OCI-LY7 (cell line): ENCODE measurements around the gene AUTS2. TPM values are rescaled to one million over a fixed set of nuclear protein-coding genes. Genes with fewer than 3 reads are reported as not detected.

ENCODE experiments used
- BruUV-seq: library from RNA; stranded (reverse); fragments of 400-500 nt; replicated peaks from 2 replicates; lab custom pipeline; 2021; lab: Mats Ljungman, UMichigan
- CTCF ChIA-PET: fragments of 300-600 bp; sonication (Branson Sonifier 250); formaldehyde crosslinking; loops from one replicate; lab custom pipeline; 2022; ENCODE audit warnings: antibody characterized with exemption; ENCODE audit not compliant: unreplicated experiment; lab: Charles Lee
- POLR2A ChIA-PET: fragments of 300-600 bp; sonication (Branson Sonifier 250); formaldehyde crosslinking; loops from one replicate; lab custom pipeline; 2022; ENCODE audit warnings: antibody characterized with exemption; lab: Charles Lee
- DNase-seq: peaks from one replicate; pipeline ENCODE4 v3.0.0-alpha.2; 2015; ENCODE audit warnings: low spot score
- H2AFZ ChIP-seq: fragments of 200-600 bp; sonication (generic), shearing (Covaris generic); 2 replicates; pipeline ENCODE4 v1.6.1; 2014; ENCODE audit warnings: mild to moderate bottlenecking, antibody characterized with exemption, low read length, moderate library complexity
- H3K27ac ChIP-seq: fragments of 200-600 bp; sonication (generic); 2 replicates; pipeline ENCODE4 v1.5.1; 2014; ENCODE audit warnings: mixed run types, low read depth, mild to moderate bottlenecking, moderate library complexity, low read length, inconsistent platforms; ENCODE audit not compliant: poor library complexity, severe bottlenecking
- H3K36me3 ChIP-seq: fragments of 200-600 bp; sonication (generic); 2 replicates; pipeline ENCODE4 v1.6.1; 2014; ENCODE audit warnings: mild to moderate bottlenecking, antibody characterized with exemption, low read length, moderate library complexity, mixed read lengths; ENCODE audit not compliant: insufficient read depth
- H3K4me1 ChIP-seq: fragments of 200-600 bp; sonication (generic); 2 replicates; pipeline ENCODE4 v1.5.1; 2014; ENCODE audit warnings: mild to moderate bottlenecking, low read length; ENCODE audit not compliant: insufficient read depth, poor library complexity, severe bottlenecking
- H3K4me2 ChIP-seq: fragments of 200-600 bp; sonication (generic); 2 replicates; pipeline ENCODE4 v1.6.1; 2014; ENCODE audit warnings: mild to moderate bottlenecking, low read length
- H3K4me3 ChIP-seq: fragments of 200-600 bp; sonication (generic); 2 replicates; pipeline ENCODE4 v1.5.1; 2014; ENCODE audit warnings: mild to moderate bottlenecking, low read depth, low read length; ENCODE audit not compliant: poor library complexity, severe bottlenecking
- H3K79me2 ChIP-seq: fragments of 200-600 bp; sonication (generic); 2 replicates; pipeline ENCODE4 v1.6.1; 2016; ENCODE audit warnings: low read depth, mild to moderate bottlenecking, low read length, moderate library complexity, mixed read lengths; ENCODE audit not compliant: insufficient read depth
- H3K9me2 ChIP-seq: fragments of 200-600 bp; sonication (generic); 2 replicates; pipeline ENCODE4 v1.6.1; 2016; ENCODE audit warnings: mild to moderate bottlenecking, low read length, mixed read lengths; ENCODE audit not compliant: insufficient read depth
- H3K9me3 ChIP-seq: fragments of 200-600 bp; sonication (generic); 2 replicates; pipeline ENCODE4 v1.6.1; 2014; ENCODE audit warnings: mild to moderate bottlenecking, mixed run types, low read length, mixed read lengths
- H4K20me1 ChIP-seq: fragments of 200-600 bp; sonication (generic); 2 replicates; pipeline ENCODE4 v1.6.1; 2014; ENCODE audit warnings: mild to moderate bottlenecking, antibody characterized with exemption, low read length, moderate library complexity, mixed read lengths; ENCODE audit not compliant: insufficient read depth
- EZH2phosphoT487 ChIP-seq: fragments of 200-600 bp; sonication (generic); IDR thresholded peaks from 2 replicates; pipeline ENCODE4 v1.6.1; 2018; ENCODE audit warnings: low read depth, borderline replicate concordance, mild to moderate bottlenecking, mixed run types, antibody characterized with exemption, low read length, moderate library complexity, mixed read lengths
- intact Hi-C: fragments of 100-400 bp; cut with micrococcal nuclease; formaldehyde crosslinking; loops from one replicate; pipeline ENCODE4 v1.10.0; 2022; ENCODE audit not compliant: unreplicated experiment
- total RNA-seq, 2 experiments: library from RNA; depleted of rRNA in 1 of 2; stranded (reverse); fragments of >200 nt in 1 of 2; shearing (Covaris generic) in 1 of 2; gene quantifications; 2 replicates each; pipeline ENCODE4 v1.2.3, GENCODE V29; 2014 to 2022
- TF ChIP-seq, protein P1 (sequence below): fragments of 200-600 bp; sonication (generic); conservative IDR thresholded peaks from 2 replicates; pipeline ENCODE4 v1.5.1; 2014; ENCODE audit warnings: mild to moderate bottlenecking, antibody characterized with exemption, low read length, moderate library complexity, mixed read lengths

AUTS2 gene
- total RNA-seq, 2 experiments from 2014 or later, result 37.9 to 78.5 TPM

DNA sequence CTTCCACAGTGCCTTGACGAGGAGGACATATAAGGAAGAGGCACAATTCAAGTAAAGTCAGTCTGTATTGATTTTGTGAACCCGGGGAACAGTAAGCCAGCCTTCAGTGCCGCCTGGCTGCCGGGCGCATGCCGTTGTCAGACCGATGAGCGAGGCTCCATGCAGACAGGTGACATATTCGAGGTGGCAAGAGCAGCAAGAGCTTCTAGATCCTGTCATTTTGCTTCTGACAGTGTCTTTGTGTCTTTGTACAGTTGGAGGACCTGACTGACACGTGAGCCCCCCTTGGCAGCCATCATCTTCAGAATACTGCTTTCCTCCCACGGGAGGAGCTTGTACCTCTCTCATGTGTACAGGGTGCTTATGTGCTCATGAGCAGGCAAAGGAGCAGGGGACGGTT is 1146.2 kb downstream of the AUTS2 start:
- ChIA-PET CTCF (no interaction called here), POLR2A (no interaction called here)
- intact Hi-C loops, result no loop called here
- H4K20me1 ChIP-seq, result no peaks in the 10 kb centered on the region
- TF ChIP-seq, protein P1, sequence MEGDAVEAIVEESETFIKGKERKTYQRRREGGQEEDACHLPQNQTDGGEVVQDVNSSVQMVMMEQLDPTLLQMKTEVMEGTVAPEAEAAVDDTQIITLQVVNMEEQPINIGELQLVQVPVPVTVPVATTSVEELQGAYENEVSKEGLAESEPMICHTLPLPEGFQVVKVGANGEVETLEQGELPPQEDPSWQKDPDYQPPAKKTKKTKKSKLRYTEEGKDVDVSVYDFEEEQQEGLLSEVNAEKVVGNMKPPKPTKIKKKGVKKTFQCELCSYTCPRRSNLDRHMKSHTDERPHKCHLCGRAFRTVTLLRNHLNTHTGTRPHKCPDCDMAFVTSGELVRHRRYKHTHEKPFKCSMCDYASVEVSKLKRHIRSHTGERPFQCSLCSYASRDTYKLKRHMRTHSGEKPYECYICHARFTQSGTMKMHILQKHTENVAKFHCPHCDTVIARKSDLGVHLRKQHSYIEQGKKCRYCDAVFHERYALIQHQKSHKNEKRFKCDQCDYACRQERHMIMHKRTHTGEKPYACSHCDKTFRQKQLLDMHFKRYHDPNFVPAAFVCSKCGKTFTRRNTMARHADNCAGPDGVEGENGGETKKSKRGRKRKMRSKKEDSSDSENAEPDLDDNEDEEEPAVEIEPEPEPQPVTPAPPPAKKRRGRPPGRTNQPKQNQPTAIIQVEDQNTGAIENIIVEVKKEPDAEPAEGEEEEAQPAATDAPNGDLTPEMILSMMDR, result no peak
- no peak for TF ChIP-seq EZH2phosphoT487
- BruUV-seq, result no TSS peak
- no peak overlapping the region for H3K4me3 ChIP-seq
- H3K36me3 ChIP-seq, result no peaks in the 10 kb centered on the region
- DNase-seq, result no peak
- H3K4me1 ChIP-seq, result no peaks in the 10 kb centered on the region
- H3K79me2 ChIP-seq, result no peaks in the 10 kb centered on the region
- H3K27ac ChIP-seq, result no peak overlapping the region
- H2AFZ ChIP-seq, result no peak overlapping the region
- no peaks in the 10 kb centered on the region for H3K9me3 ChIP-seq
- H3K4me2 ChIP-seq, result no peak overlapping the region
- H3K9me2 ChIP-seq, result no peaks in the 10 kb centered on the region

GRCh38 chr7:70749831-70750230 is 1151.6 kb downstream of the AUTS2 start:
- H3K27ac ChIP-seq, result no peak overlapping the region
- CTCF ChIA-PET, result no interaction called here
- H3K4me1 ChIP-seq, result no peaks in the 10 kb centered on the region
- POLR2A ChIA-PET, result interaction anchor here (0.6 to 1.8 kb wide), 3 partner anchors 14 to 207 kb away, joined by 3 to 8 read pairs (median 3); no protein-coding TSS in a partner anchor
- no peaks in the 10 kb centered on the region for H4K20me1 ChIP-seq
- no peaks in the 10 kb centered on the region for H3K36me3 ChIP-seq
- no peaks in the 10 kb centered on the region for H3K79me2 ChIP-seq
- DNase-seq, result no peak
- no TSS peak for BruUV-seq
- no peak overlapping the region for H3K4me2 ChIP-seq
- no peaks in the 10 kb centered on the region for H3K9me3 ChIP-seq
- H3K4me3 ChIP-seq, result no peak overlapping the region
- no peaks in the 10 kb centered on the region for H3K9me2 ChIP-seq
- no peak for TF ChIP-seq EZH2phosphoT487
- no peak overlapping the region for H2AFZ ChIP-seq
- intact Hi-C loops, result no loop called here

GRCh38 chr7:70751895-70752294 is 1153.6 kb downstream of the AUTS2 start:
- ChIA-PET CTCF (no interaction called here), POLR2A (interaction anchor here (0.6 to 2.2 kb wide), 6 partner anchors 12 to 989 kb away, joined by 3 to 8 read pairs (median 4); no protein-coding TSS in a partner anchor)
- no peaks in the 10 kb centered on the region for H3K9me3 ChIP-seq
- H3K79me2 ChIP-seq, result no peaks in the 10 kb centered on the region
- H3K27ac ChIP-seq, result no peak overlapping the region
- no peaks in the 10 kb centered on the region for H3K9me2 ChIP-seq
- no peaks in the 10 kb centered on the region for H3K36me3 ChIP-seq
- no TSS peak for BruUV-seq
- H3K4me3 ChIP-seq, result no peak overlapping the region
- no peak for DNase-seq
- TF ChIP-seq, protein P1, result no peak
- TF ChIP-seq EZH2phosphoT487, result no peak
- H2AFZ ChIP-seq, result no peak overlapping the region
- H4K20me1 ChIP-seq, result no peaks in the 10 kb centered on the region
- H3K4me1 ChIP-seq, result no peaks in the 10 kb centered on the region
- intact Hi-C loops, result no loop called here
- no peak overlapping the region for H3K4me2 ChIP-seq
